GM21447 (cell line): ENCODE results near the gene ADRA1B.

Source experiments
- ATAC-seq: cut with Tn5 transposase; IDR thresholded peaks from one replicate; pipeline ENCODE4 v1.9.1; 2021; ENCODE audit not compliant: unreplicated experiment

Gene ADRA1B

DNA sequence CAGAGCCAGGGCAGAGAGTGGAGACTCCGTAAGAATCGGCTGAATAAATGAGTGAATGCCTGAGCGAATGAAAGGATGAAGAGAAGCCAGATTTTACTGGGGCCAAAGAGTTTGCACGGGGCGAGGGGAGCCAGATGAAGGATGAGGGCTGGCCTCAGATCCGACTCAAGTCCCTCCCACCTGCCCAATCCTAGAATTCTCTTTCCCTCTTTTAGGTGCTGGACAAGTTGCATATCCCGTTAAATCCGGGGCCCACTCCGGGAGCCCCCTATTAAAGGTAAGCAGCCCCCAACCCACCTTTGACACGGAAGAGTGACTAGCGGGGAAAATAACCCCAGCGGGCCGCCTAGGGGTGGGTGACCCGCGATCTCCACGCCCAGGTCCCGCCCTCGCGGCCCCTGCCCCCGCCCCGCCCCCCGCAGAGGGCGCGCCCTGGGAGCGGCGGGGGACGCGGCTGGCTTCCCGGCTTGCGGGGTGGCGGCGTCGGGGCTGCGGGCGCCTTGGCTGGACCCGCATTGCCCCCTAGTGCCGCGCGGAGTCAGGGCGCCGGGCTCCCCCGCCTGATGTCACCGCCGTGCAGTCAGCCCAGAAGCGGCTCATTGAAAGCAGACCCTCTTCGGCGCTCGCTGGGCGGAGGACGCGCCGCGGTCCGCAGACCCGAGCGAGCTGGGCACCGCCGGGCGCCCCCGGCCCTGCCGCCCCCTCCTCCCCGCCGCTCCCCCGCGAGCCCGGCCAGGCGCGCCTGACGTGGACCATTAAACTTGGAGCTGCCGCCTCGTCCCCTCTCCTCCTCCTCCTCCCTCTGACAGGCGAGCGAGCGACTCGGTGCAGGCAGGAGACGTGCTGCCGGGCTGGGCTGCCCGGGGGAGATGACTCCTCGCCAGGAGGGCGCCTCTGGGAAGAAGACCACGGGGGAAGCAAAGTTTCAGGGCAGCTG lies at the start of gene ADRA1B:
ADRA1B (plus strand) TSS at position 579 of the 937 bp plus-strand sequence. CDS start 424 bp downstream, outside the sequence.
- no peak for ATAC-seq

DNA sequence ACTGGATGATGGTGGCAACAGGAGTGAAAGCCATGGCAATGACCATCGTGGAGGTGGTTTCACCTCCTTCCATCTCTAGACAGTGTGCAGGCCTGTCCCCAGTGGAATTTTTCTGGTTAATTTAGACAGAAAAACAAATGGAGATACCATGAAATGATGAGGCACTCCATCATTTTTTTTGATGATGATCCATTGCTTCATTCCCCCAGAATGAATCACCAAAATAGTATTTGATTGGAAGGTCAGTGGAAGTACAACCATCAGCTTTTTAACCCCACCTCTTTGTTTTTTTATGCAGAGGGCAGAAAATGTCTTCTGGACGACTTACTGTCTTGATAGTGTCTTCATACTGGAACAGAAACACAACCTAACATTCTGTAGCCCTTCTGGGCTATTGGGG lies 42.6 kb upstream of the ADRA1B start:
- ATAC-seq, result no peak

DNA sequence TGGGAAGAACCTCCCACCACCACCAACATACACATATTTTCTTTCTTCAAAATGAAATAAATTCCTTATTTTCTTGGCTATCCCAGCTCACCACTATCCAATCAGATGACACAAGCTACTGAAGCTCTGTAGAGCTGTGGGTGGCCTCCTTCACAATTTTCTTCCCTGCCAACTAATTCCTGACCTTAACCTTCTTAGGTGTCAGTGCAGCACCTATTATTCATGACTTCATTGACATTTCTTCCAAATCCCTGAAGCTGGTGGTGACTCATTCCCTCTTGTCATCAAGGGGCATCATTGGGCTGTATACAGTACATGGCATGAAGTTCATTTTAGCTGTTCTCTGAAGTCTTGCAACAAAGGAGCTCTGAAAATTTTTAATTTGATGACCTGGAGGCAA lies 42.0 kb upstream of the ADRA1B start:
- ATAC-seq, result no peak

DNA sequence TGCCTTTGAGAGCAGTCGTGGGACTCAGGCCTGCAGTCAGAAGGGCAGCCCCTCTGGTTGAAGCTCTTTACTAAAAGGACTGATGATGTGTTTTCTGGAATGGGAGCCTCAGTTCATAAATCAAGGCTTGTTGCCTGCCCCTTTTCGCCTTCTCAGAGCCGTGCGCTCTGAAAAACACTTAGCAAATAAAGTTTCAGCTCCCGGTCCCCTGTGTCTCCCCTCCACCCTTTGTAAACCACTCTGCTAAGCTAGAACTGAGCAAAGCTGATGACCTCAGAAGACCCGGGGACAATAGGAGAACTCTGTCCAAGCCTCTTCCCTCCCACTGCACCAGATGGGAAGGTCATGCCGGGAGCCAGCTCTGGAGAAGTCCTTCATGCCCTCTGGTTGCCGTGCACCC lies 39.3 kb upstream of the ADRA1B start:
- no peak for ATAC-seq

DNA sequence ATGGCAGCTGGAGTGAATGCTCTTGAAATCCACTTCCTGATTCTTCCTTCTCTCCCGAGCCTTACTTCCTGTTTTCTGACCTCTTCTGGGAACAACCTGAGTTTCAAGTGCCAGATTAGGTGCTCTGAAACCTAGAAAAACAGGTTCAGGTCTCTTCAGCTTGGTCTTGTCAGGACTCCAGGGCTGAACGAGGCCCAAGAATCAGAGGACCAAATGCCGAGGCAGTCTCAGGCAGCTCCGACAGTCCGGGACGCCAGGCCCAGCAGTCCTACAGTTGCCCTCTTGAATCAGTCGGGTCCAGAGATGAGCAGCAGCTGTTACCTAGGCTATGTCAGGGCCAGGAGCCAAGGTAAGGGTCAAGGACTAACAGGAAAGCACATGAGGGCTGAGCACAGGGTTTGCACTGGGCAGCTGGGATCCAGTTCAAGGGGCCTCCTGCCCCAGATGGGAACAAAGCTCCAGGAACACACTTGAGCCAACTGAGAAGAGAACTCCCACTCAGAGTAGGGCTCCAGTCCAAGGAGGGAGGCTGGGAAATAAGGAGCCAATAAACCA lies 38.3 kb upstream of the ADRA1B start:
- no peak for ATAC-seq

DNA sequence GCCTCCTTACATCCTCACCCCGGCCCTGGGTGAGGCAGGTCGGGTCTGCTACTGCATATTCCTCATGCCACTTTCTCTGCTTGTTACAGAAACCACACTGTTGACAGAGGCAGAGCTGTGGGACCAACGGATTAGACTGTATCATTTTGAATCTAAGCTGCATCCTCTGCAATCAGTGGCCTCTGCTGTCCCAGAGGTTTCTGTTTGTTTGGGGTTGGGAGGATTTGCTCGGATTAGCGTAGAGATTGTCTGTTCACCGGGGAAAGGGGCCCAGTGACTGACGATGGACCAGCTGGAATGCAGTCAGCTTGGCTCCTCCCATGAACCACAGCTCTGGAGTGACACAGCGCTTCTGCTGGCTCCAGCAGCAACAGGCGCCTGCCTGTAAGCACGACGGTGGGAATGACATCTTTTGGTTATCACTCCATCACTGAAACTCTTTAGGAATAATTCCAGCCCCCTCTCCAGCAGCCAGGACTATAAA lies 37.3 kb upstream of the ADRA1B start:
- no peak for ATAC-seq

DNA sequence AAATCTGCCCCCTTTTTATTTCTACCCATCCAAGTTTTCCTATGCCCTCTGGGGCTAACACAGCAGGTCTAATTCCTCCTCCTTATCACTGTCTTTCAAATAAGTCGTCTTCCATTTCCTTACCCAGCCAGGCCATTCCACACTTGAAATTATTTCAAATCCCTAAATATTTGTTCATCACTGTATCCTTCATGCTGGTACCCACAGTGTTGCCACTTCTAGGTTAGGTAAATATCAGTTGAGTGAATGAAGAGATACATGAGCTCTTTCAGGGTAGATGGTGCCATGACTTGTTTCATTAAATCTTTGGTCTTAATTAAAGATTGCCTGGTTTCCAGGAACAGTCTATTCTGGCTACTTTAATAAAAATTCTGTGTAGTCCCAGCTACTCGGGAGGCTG lies 35.6 kb upstream of the ADRA1B start:
- no peak for ATAC-seq

DNA sequence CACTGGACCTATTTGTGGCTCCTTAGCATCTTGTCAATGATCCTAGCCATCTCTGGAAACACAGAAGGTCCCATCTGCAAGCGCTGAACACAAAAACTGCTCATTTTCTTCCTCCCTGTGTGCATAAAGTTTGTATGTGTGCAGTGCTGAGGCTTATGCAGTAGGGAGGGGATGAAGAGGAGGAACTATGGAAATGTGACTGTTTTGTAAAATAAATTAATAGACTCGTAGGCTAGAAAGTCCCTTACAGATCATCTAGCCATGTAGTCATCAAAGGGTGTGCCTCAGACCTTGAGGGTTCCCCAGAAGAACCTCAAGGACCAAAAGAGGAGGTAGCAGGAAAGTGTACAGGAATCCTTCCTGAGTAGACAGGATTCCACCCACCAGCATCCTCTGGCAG lies 34.3 kb upstream of the ADRA1B start:
- ATAC-seq, result no peak

DNA sequence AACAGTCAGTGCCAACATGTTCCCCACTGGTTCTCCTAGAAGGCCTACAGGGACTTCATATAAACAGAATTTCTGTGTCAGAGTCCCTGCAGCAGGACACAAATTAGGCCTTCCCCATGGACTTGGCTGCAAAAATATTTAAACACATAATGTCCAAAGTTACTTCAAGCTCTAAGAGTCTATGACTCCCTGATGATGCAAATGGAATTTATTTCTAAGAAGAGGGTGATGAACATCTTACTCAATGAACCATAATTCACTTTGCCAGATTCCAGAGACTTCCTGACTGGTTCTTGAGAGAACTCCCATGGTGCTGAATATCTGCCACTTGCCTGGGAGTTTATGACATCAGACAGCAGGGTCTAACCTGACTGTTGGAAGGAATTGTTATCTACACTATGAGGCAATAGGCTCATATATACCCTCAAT lies 32.7 kb upstream of the ADRA1B start:
- ATAC-seq, result no peak

DNA sequence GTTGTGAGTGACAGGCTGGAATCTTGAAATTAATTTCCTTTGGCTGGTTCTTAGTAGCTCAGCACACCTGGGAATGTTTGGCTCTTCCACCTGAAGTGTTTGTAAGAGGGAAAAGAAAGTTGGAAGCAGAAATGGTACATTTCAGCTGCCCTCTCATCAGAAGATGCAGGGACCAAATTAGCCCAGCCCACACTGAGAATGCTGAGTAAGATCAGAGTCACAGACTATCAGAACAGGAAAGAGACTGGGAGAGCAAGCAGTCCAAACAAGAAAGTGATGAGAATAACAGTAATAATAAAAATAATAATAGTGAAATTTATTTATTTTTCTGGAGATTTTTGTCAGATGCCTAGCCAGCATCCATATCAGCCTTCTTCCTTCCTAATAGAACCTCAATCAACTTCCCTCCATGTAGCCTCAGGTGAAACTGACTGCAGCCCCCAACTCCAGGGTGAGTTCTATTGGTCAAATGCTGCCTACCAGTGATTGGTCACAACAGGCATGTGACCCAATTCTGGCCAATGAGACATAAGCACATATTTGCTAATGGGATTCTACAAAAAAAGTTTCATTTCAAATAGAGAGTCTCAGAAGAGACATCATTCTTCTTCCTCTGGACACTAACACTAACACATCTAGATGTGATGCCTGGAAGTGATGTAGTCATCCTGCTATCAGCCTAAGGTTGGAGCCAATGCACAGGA lies 31.2 kb upstream of the ADRA1B start:
- ATAC-seq, result no peak

DNA sequence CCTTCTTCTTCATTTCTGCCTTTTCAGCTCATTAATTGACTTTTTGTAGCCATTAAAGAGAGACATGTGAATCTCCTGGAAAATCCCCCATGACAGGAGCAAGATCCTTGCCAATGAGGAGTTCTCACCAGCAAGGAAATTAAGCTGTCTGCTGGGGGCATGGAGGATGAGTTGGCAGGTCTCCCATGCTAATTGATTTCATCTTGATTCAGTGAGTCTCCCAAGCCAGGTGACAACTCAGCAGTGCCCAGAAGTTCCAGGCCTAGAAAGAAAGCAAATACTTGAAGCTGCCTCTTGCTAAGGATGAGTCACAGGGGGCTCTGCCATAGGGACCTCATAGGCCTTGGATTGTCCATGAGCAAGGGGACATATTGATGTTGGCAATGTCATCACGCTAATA lies 30.0 kb upstream of the ADRA1B start:
- ATAC-seq, result no peak

DNA sequence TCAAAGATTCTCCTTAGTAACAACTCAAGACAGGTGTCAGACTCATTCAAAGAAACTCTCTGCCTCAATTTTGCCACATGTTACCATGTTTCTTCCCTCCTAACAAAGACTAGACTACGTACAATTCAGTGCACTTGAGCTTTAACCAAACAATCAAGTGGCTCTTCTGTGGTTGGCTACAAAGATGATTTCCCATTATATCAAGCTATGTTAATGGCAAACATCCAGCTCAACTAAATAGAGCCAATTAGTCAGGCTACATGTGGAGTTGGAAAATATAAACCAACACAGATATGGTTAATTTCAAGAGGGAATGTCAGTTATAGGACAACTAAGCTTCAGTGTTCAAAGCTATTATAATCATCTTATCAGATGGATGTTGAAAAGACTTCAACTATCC lies 29.2 kb upstream of the ADRA1B start:
- no peak for ATAC-seq

DNA sequence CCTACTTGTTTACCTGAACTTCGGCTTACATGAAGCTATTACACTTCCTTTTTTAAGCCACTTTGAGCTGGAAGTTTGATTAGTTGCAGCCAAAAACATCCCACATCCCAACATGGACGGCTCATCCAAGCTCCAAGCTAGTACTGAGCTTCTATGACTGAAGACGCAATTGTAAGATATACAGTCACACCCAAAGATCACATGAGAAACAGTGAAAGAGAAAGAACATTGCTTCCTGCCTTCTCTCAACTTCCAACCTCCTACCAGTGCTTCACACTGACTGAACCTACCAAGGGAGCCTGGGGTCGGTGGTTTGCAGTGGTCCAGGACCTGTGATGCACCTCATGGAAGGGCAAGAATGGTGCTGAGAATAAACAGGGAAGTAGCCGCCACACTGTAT lies 27.4 kb upstream of the ADRA1B start:
- no peak for ATAC-seq

DNA sequence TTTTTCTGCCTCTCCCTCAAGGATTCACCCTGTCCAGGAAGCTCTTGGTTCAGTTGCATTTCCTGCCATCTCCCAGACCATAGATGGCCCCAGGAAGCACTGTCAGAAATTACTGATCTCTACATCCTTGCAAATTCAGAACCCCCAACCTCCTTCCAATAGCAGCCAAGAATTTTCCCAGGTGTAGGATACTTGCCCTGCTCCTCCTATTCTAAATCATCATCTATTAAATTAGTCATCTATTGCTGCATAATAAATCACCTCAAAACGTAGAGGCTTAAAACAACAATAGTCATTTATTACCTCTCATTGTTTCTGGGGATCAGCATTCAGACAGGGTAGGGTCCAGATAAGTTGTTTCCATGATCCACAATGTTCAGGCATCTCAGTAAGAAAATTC lies 26.1 kb upstream of the ADRA1B start:
- ATAC-seq, result no peak

DNA sequence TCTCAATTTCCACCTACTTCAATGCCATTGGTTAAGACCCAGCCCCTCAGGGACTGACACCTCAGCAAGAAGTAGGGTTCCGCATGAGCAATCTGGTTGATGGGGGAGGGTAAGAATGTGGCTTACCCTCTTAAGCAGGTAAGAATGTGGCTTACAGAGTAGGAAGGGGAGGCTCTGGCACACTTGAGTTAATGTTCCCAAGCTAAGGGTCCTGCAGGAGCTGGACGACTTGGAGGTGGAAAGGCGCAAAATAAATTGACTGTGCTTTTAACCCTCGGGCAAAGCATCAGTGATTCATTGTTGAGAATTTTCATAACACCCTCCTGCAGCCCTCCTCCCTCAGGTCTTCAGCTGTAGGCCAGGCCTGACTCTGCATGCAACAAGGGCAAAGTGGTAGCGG lies 24.9 kb upstream of the ADRA1B start:
- no peak for ATAC-seq

DNA sequence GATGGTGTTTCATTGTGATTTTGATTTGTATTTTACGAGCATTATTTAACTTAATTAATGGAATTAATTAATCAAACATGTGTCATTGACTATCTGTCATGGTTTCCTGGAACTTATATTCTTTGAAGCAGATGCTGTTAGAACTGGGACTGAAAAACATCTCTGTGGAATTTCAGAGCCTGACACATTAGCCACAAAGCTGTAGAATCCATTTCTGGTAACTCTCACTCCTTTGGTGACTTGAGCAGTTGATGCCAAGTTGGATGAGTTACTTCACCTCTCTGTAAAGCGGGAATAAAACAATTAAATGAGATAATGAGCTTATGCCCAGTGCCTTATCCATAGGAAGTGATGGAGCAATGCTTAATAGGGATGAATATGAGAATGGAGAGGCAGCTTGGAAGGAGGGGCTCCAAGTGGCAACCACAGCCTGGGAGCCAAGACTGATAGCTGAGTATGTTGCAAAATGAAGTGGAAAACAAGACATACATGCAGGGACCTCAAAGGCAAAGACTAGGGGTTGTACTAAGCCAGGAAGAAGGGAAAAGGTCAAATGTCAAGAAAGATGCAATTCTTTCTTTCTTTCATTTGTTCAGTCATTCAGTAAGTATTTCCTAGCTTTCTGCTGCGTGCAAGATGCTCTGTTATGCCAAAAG lies 23.1 kb upstream of the ADRA1B start:
- ATAC-seq, result no peak

DNA sequence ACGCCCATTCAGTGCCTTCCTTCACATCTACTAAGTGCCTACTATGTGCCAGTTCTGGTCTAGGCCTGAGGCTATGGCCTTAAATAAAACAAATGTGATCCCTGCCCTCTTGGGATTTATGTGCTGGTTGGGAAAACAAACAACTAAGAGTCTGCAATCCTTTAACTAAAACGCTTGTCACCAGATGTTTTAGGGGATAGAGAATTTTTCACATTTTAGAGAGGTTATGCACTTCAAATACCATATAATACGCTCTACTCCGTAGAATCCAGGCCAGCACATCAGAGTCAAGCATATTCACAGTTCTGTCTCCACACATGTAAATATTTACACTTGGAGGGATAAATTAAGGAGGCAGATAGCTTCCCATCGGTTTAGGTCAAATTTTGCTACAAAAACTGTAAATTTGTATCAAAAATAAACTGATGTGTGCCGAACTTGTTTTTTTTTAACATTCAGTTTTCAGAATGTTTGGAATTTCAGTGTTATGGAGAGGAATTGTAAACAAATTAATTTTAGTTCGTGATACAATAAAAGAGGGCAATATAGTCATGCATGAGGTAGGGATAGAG lies 22.0 kb upstream of the ADRA1B start:
- no peak for ATAC-seq

DNA sequence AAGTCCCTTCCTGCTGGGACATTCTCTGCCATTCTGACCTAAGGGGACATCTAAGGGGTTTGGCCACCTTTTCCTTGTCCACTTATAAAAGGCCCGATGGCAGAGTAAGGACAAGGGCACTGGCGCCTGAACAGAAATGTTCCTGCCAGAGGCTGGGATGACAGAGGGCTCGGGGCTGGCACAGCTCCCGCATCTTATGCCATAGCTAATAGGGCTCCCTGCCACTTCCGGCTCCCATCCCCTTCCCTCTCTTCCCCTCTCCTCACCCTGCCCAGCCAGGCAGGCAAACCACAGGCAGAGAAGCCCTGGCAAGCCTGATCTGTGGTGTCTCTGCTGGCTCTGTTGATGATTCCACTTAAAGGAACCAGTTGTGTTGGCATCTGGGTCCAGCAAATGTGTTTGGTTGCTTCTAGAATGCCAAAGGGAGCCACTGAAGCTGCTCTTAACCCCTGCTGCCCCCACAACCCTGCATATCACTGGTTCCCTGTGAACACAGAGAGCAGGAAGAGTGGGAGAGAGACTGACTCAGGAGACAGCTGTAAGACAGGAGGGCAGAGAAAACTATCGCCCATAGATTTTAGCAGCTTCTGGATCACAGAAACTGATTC lies 18.4 kb upstream of the ADRA1B start:
- no peak for ATAC-seq

DNA sequence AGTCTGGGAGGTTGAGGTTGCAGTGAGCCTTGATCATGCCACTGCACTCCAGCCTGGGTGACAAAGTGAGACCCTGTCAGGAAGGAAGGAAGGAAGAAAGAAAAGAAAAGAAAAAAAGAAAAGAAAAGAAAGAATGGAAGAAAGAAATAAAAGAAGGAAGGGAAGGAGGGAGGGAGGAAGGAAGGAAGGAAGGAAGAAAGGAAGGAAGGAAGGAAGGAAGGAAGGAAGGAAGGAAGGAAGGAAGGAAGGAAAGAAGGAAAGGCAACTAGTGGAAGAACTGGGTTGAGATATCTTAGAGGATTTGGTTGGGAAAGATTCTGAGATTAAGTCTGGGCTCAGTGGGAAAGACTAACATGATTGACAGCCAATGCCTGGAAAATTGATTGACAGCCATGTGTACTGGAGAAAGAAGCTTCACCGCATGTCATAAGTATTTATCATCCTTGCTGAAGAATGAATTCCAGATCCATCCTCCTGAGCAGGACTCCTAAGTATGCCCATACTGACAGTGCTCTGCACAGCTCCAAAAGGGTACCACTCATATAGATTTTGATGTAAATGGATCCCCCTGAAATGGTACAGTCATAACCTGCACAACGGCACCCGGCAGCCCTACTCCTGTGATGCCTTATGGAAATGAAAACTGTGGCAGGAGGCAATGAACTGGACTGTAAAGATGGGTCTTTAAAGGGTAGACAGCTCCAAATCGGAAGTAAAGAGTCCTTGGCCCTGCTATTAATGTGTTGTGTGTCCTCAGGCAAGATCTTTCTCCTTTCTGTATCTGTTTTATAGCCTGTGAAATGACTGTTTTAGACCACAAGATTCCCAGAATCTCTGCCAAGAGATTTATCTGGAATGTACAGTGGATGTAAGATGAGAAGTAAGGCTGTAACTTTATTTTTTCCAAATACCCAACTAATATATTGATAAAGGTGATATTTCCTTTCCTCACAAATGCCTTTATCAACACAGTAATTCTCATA lies 16.9 kb upstream of the ADRA1B start:
- no peak for ATAC-seq
